A673 (cell line): ENCODE data around the gene CIAPIN1.

ENCODE experiments used
- EZH2 ChIP-seq: fragments of 200-600 bp; sonication (generic); IDR thresholded peaks from 2 replicates; pipeline ENCODE4 v1.6.1; 2017; ENCODE audit warnings: borderline replicate concordance, low read depth, mild to moderate bottlenecking, mixed read lengths, antibody characterized with exemption, low read length; ENCODE audit not compliant: poor library complexity, severe bottlenecking
- TF ChIP-seq, protein P1 (sequence below): fragments of 300-800, 200-600 bp; sonication (generic); conservative IDR thresholded peaks from 2 replicates; pipeline ENCODE4 v1.5.1; 2017; ENCODE audit warnings: low read depth, mild to moderate bottlenecking, antibody characterized with exemption, low read length, moderate library complexity, mixed read lengths

DNA sequence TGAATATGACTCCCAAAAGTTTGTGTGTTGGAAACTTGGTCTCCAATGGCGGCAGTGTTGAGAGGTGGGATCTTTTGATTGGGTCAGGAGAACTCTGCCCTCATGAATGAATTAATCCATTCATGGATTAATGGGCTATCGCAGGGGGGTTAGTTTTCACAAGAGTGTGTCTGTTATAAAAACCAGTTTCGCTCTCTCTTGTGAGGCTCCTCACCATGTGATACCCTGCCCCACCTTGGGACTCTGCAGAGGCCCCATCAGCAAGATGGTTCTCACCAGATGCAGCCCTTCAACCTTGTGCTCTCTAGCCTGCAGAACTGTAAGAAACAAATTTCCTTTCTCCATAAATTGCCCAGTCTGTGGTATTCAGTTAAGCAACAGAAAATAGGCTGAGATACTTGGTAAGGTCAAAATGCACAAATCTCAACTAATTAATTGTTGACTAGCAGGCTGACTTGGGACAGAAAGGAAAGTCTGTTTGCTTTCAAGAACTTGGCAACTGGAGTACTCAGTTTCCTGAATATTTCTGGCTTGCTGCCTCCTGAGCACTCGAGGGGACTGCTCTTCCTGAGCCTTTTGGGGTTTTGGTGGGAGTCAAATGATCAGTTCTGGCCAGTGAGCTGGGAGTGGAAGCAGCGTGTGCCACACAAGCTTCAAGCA is 56.4 kb downstream of the CIAPIN1 start:
- TF ChIP-seq, protein P1, sequence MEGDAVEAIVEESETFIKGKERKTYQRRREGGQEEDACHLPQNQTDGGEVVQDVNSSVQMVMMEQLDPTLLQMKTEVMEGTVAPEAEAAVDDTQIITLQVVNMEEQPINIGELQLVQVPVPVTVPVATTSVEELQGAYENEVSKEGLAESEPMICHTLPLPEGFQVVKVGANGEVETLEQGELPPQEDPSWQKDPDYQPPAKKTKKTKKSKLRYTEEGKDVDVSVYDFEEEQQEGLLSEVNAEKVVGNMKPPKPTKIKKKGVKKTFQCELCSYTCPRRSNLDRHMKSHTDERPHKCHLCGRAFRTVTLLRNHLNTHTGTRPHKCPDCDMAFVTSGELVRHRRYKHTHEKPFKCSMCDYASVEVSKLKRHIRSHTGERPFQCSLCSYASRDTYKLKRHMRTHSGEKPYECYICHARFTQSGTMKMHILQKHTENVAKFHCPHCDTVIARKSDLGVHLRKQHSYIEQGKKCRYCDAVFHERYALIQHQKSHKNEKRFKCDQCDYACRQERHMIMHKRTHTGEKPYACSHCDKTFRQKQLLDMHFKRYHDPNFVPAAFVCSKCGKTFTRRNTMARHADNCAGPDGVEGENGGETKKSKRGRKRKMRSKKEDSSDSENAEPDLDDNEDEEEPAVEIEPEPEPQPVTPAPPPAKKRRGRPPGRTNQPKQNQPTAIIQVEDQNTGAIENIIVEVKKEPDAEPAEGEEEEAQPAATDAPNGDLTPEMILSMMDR = no peak
- no peak for TF ChIP-seq EZH2
